Endothelial cell of umbilical vein (primary cell): ENCODE results near the gene WASF2. TPM values are rescaled to one million over a fixed set of nuclear protein-coding genes. Genes with fewer than 3 reads are reported as not detected.

Experiments used
- BruUV-seq: library from RNA; stranded (reverse); fragments of 400-500 nt; replicated peaks from 2 replicates; lab custom pipeline; 2021; lab: Mats Ljungman, UMichigan
- CTCF ChIA-PET: fragments of 300-600, 350-600 bp; sonication (Branson Sonifier 250); formaldehyde crosslinking; loops from one replicate; lab custom pipeline; 2021; ENCODE audit warnings: antibody characterized with exemption, inconsistent platforms; lab: Charles Lee
- POLR2A ChIA-PET: fragments of 300-600, 350-600 bp; sonication (Branson Sonifier 250); formaldehyde crosslinking; loops from one replicate; lab custom pipeline; 2021; ENCODE audit warnings: antibody characterized with exemption, inconsistent platforms; lab: Charles Lee
- DNase-seq: peaks from one replicate; pipeline ENCODE4 v3.0.0-alpha.2; 2011; ENCODE audit warnings: low read depth, low spot score
- FAIRE-seq: peaks from 2 replicates; lab custom pipeline; 2011; peaks lifted over from hg19 to GRCh38; lab: Jason Lieb, UNC
- H2AFZ ChIP-seq: 2 replicates; pipeline ENCODE4 v1.6.0; 2012; ENCODE audit warnings: low read depth, low read length, control low read depth, inconsistent platforms
- H3K27ac ChIP-seq: 2 replicates; pipeline ENCODE4 v1.5.1; 2011; ENCODE audit warnings: low read depth, mild to moderate bottlenecking, control low read depth, low read length, moderate library complexity; ENCODE audit not compliant: insufficient read depth
- H3K27me3 ChIP-seq, 2 experiments: 2 replicates each; pipeline versions ENCODE4 v1.6.0 to v1.6.1; 2011; ENCODE audit warnings: low read length in 2 of 2, mixed read lengths in 1 of 2; ENCODE audit not compliant: control insufficient read depth in 2 of 2, insufficient read depth in 2 of 2
- H3K36me3 ChIP-seq, 2 experiments: 2 replicates in 1 of 2; 3 replicates in 1 of 2; pipeline ENCODE4 v1.5.1; 2011; ENCODE audit warnings: low read length in 2 of 2, mild to moderate bottlenecking in 1 of 2, moderate library complexity in 1 of 2; ENCODE audit not compliant: control insufficient read depth in 2 of 2, insufficient read depth in 2 of 2; ENCODE audit errors: extremely low read depth in 1 of 2
- H3K4me1 ChIP-seq: 3 replicates; pipeline ENCODE4 v1.5.1; 2011; ENCODE audit warnings: mild to moderate bottlenecking, low read length; ENCODE audit not compliant: control insufficient read depth, insufficient read depth; ENCODE audit errors: extremely low read depth
- H3K4me2 ChIP-seq: 2 replicates; pipeline ENCODE4 v1.6.1; 2011; ENCODE audit warnings: low read length, control low read depth, mixed read lengths; ENCODE audit not compliant: insufficient read depth
- H3K4me3 ChIP-seq, 3 experiments: fragments of 200-600 bp in 1 of 3; sonication (generic), shearing (Covaris generic) in 1 of 3; replicated peaks in 1 of 3; 2 replicates each; pipeline ENCODE4 v1.5.1; 2011 to 2016; ENCODE audit warnings: control low read depth in 3 of 3, low read length in 3 of 3, mild to moderate bottlenecking in 2 of 3, inconsistent platforms in 1 of 3, low read depth in 1 of 3, moderate library complexity in 1 of 3; ENCODE audit not compliant: insufficient read depth in 1 of 3
- H3K79me2 ChIP-seq: 2 replicates; pipeline ENCODE4 v1.6.0; 2012; ENCODE audit warnings: low read length, inconsistent platforms; ENCODE audit not compliant: control insufficient read depth, insufficient read depth
- H3K9ac ChIP-seq: replicated peaks from 2 replicates; pipeline ENCODE3; 2011; ENCODE audit warnings: low read length, control low read depth; ENCODE audit not compliant: insufficient read depth; ENCODE audit errors: extremely low read depth
- H3K9me1 ChIP-seq: replicated peaks from 3 replicates; pipeline ENCODE4 v1.6.0; 2011; ENCODE audit warnings: mild to moderate bottlenecking, low read length; ENCODE audit not compliant: control insufficient read depth, insufficient read depth; ENCODE audit errors: extremely low read depth
- H3K9me3 ChIP-seq: replicated peaks from 2 replicates; pipeline ENCODE4 v1.5.1; 2012; ENCODE audit warnings: low read length, inconsistent platforms; ENCODE audit not compliant: control insufficient read depth, insufficient read depth
- H4K20me1 ChIP-seq: replicated peaks from 2 replicates; pipeline ENCODE3; 2011; ENCODE audit warnings: mild to moderate bottlenecking, low read length; ENCODE audit not compliant: control insufficient read depth, insufficient read depth; ENCODE audit errors: extremely low read depth
- CTCF ChIP-seq, 2 donors: IDR thresholded peaks; 1 replicate in 1 of 2; 2 replicates in 1 of 2; pipeline ENCODE4 v1.5.1; 2011; ENCODE audit warnings: low read length in 2 of 2, mild to moderate bottlenecking in 2 of 2, moderate library complexity in 2 of 2, control low read depth in 1 of 2, inconsistent platforms in 1 of 2, low read depth in 1 of 2; ENCODE audit not compliant: insufficient read depth in 1 of 2; ENCODE audit errors: extremely low read depth in 1 of 2
- FOS ChIP-seq: IDR thresholded peaks from 2 replicates; pipeline ENCODE4 v1.6.1; 2011; ENCODE audit warnings: mild to moderate bottlenecking, low read length, moderate library complexity, borderline replicate concordance; ENCODE audit not compliant: insufficient read depth
- POLR2A ChIP-seq: IDR thresholded peaks from 2 replicates; pipeline ENCODE4 v1.6.1; 2012; ENCODE audit warnings: low read depth, mild to moderate bottlenecking, control low read depth, low read length
- dilution Hi-C: fragments of 300-500 bp; cut with MboI; formaldehyde crosslinking; loops from one replicate; pipeline ENCODE4 v1.15.0; 2019; ENCODE audit warnings: low sequenced_read_pairs; ENCODE audit not compliant: extremely low pct_ligation_motif_present
- intact Hi-C: fragments of 100-400 bp; cut with micrococcal nuclease; formaldehyde crosslinking; loops from one replicate; pipeline ENCODE4 v1.10.0; 2022
- polyA plus RNA-seq, 4 experiments: library from polyadenylated mRNA; depleted of rRNA in 3 of 4; stranded (reverse) in 3 of 4; unstranded in 1 of 4; fragments of >200 nt; gene quantifications; 2 replicates each; pipeline versions ENCODE4 v1.2.1 to v1.2.3, GENCODE V29; 2011 to 2012; ENCODE audit warnings: missing spikeins in 1 of 4
- total RNA-seq: library from RNA; stranded (reverse); gene quantifications from 2 replicates; pipeline ENCODE4 v1.2.3, GENCODE V29; 2021

Gene WASF2
- total and polyA plus RNA-seq, 2 donors (not counting 3 experiments of a cell fraction or from before 2014, with no cell fraction given), result 76.9 to 172 TPM

GRCh38 chr1:27357281-27358037 lies 132.5 kb downstream of the WASF2 start:
- Histone ChIP-seq H3K36me3 (peaks cover 0 to 4% of the 10 kb centered on the region in 2 experiments), H3K4me3 (no peak overlapping the region), H4K20me1 (no peaks in the 10 kb centered on the region), H3K27me3 (no peaks in the 10 kb centered on the region), H3K27ac (no peak overlapping the region), H3K4me2 (no peak overlapping the region), H3K4me1 (no peaks in the 10 kb centered on the region), H3K9me3 (no peaks in the 10 kb centered on the region), H2AFZ (peak overlapping the region; percentile 44), H3K9ac (no peak overlapping the region), H3K79me2 (no peaks in the 10 kb centered on the region), H3K9me1 (no peaks in the 10 kb centered on the region)
- TF ChIP-seq POLR2A, result no peak
- no peak for TF ChIP-seq FOS
- TF ChIP-seq CTCF (IDR thresholded peaks at IDR 0.05; ENCODE audit: extremely low read depth in 1 of 2, insufficient read depth in 1 of 2, low read depth in 1 of 2, low read length in 2 of 2), result peak; percentile 90 to 99
- peak; percentile 88 for FAIRE-seq
- dilution Hi-C loops, result no loop called here
- DNase-seq, result peak; percentile 57
- BruUV-seq, result no TSS peak
- POLR2A ChIA-PET, result no interaction called here
- CTCF ChIA-PET, result interaction anchor here (0.7 to 5.5 kb wide), 27 partner anchors 8 to 306 kb away, joined by 3 to 54 read pairs (median 5); partner anchors contain the start of genes CD164L2, FCN3, GPR3 and MAP3K6
- intact Hi-C loops, result loop anchor here (1.0 kb wide), 4 partner anchors 8 to 249 kb away; no protein-coding TSS in a partner anchor
